H9 (cell line): Measurements from ENCODE around the gene FGF21. TPM values are rescaled to one million over a fixed set of nuclear protein-coding genes. Genes with fewer than 3 reads are reported as not detected.

Source experiments
- DNase-seq: peaks from one replicate; pipeline ENCODE4 v3.0.0-alpha.2; 2017
- H2AFZ ChIP-seq: one replicate; pipeline ENCODE4 v1.6.1; 2013; ENCODE audit warnings: mild to moderate bottlenecking, low read length, control low read depth, moderate library complexity
- H2AK5ac ChIP-seq: 2 replicates; pipeline ENCODE4 v1.6.1; 2013; ENCODE audit warnings: low read length, control low read depth, mixed read lengths; ENCODE audit not compliant: insufficient read length
- H2BK120ac ChIP-seq: one replicate; pipeline ENCODE4 v1.6.1; 2013; ENCODE audit warnings: low read depth, mild to moderate bottlenecking, low read length, control low read depth, inconsistent platforms; ENCODE audit not compliant: poor library complexity, severe bottlenecking
- H2BK12ac ChIP-seq: 2 replicates; pipeline ENCODE4 v1.6.1; 2013; ENCODE audit warnings: low read length, control low read depth, mixed read lengths, low read depth; ENCODE audit not compliant: insufficient read length
- H2BK15ac ChIP-seq: 2 replicates; pipeline ENCODE4 v1.6.1; 2013; ENCODE audit warnings: low read depth, low read length, control low read depth
- H2BK20ac ChIP-seq: one replicate; pipeline ENCODE4 v1.6.1; 2013; ENCODE audit warnings: low read depth, mild to moderate bottlenecking, low read length, control low read depth, inconsistent platforms; ENCODE audit not compliant: poor library complexity, severe bottlenecking
- H2BK5ac ChIP-seq: 2 replicates; pipeline ENCODE4 v1.6.1; 2013; ENCODE audit warnings: low read length, control low read depth, mixed read lengths; ENCODE audit not compliant: insufficient read length
- H3K14ac ChIP-seq: 2 replicates; pipeline ENCODE4 v1.6.1; 2013; ENCODE audit warnings: low read length, control low read depth; ENCODE audit not compliant: insufficient read depth
- H3K18ac ChIP-seq: 2 replicates; pipeline ENCODE4 v1.6.1; 2013; ENCODE audit warnings: low read depth, mild to moderate bottlenecking, mixed read lengths, low read length, control low read depth; ENCODE audit not compliant: insufficient read length
- H3K23ac ChIP-seq: 2 replicates; pipeline ENCODE4 v1.6.1; 2013; ENCODE audit warnings: low read length, control low read depth, mixed read lengths, low read depth; ENCODE audit not compliant: insufficient read length
- H3K23me2 ChIP-seq: 2 replicates; pipeline ENCODE4 v1.6.1; 2013; ENCODE audit warnings: low read depth, mild to moderate bottlenecking, mixed read lengths, low read length, control low read depth; ENCODE audit not compliant: insufficient read length, poor library complexity, severe bottlenecking
- H3K27ac ChIP-seq: 2 replicates; pipeline ENCODE4 v1.5.1; 2013; ENCODE audit warnings: low read length, control low read depth, mixed read lengths, low read depth; ENCODE audit not compliant: insufficient read length
- H3K27me3 ChIP-seq: 2 replicates; pipeline ENCODE4 v1.6.1; 2013; ENCODE audit warnings: low read length, control low read depth, inconsistent platforms; ENCODE audit not compliant: insufficient read depth
- H3K4ac ChIP-seq: 2 replicates; pipeline ENCODE4 v1.6.1; 2013; ENCODE audit warnings: low read depth, mild to moderate bottlenecking, control low read depth, inconsistent platforms, low read length, moderate library complexity
- H3K4me1 ChIP-seq: 2 replicates; pipeline ENCODE4 v1.6.1; 2013; ENCODE audit warnings: low read length, control low read depth, inconsistent platforms; ENCODE audit not compliant: insufficient read depth
- H3K4me2 ChIP-seq: 2 replicates; pipeline ENCODE4 v1.6.1; 2013; ENCODE audit warnings: low read length, control low read depth, mixed read lengths; ENCODE audit not compliant: insufficient read length, insufficient read depth
- H3K56ac ChIP-seq: 2 replicates; pipeline ENCODE4 v1.6.1; 2013; ENCODE audit warnings: low read depth, mild to moderate bottlenecking, mixed read lengths, low read length, control low read depth; ENCODE audit not compliant: insufficient read length
- H3K79me1 ChIP-seq: 2 replicates; pipeline ENCODE4 v1.6.1; 2013; ENCODE audit warnings: low read depth, mild to moderate bottlenecking, moderate library complexity, low read length, control low read depth, inconsistent platforms; ENCODE audit not compliant: insufficient read depth, poor library complexity, severe bottlenecking
- H3K79me2 ChIP-seq: 2 replicates; pipeline ENCODE4 v1.6.1; 2013; ENCODE audit warnings: low read length, control low read depth, inconsistent platforms; ENCODE audit not compliant: insufficient read depth
- H3K9ac ChIP-seq: 2 replicates; pipeline ENCODE4 v1.6.1; 2013; ENCODE audit warnings: low read length, control low read depth, mixed read lengths; ENCODE audit not compliant: insufficient read length; ENCODE audit errors: extremely low read depth
- H3K9me3 ChIP-seq: one replicate; pipeline ENCODE4 v1.6.1; 2013; ENCODE audit warnings: low read depth, low read length, inconsistent platforms; ENCODE audit not compliant: control insufficient read depth
- H3T11ph ChIP-seq: one replicate; pipeline ENCODE4 v1.6.1; 2013; ENCODE audit warnings: mild to moderate bottlenecking, low read length, control low read depth, inconsistent platforms
- H4K20me1 ChIP-seq: one replicate; pipeline ENCODE4 v1.6.1; 2013; ENCODE audit not compliant: control insufficient read depth, insufficient read length, insufficient read depth
- H4K5ac ChIP-seq: 2 replicates; pipeline ENCODE4 v1.6.1; 2013; ENCODE audit warnings: low read depth, mild to moderate bottlenecking, mixed read lengths, low read length, control low read depth; ENCODE audit not compliant: insufficient read length
- H4K8ac ChIP-seq: replicated peaks from 2 replicates; pipeline ENCODE4 v1.6.1; 2013; ENCODE audit warnings: low read length, control low read depth, mixed read lengths, low read depth; ENCODE audit not compliant: insufficient read length
- H4K91ac ChIP-seq: 2 replicates; pipeline ENCODE4 v1.6.1; 2013; ENCODE audit warnings: low read depth, mild to moderate bottlenecking, moderate library complexity, mixed read lengths, low read length, control low read depth; ENCODE audit not compliant: insufficient read length
- H3K27ac Mint-ChIP-seq, 3 experiments: 2 replicates in 2 of 3; 3 replicates in 1 of 3; pipeline ENCODE4 v1.8.0; 2020 to 2021; ENCODE audit warnings: mixed read lengths in 3 of 3, mild to moderate bottlenecking in 1 of 3, moderate library complexity in 1 of 3
- H3K27me3 Mint-ChIP-seq: 2 replicates; pipeline ENCODE4 v1.8.0; 2021; ENCODE audit warnings: low read depth, mild to moderate bottlenecking, moderate library complexity, mixed read lengths
- H3K36me3 Mint-ChIP-seq, 3 experiments: 2 replicates in 2 of 3; 3 replicates in 1 of 3; pipeline ENCODE4 v1.8.0; 2020 to 2021; ENCODE audit warnings: low read depth in 3 of 3, mixed read lengths in 3 of 3; ENCODE audit not compliant: insufficient read depth in 1 of 3
- H3K4me1 Mint-ChIP-seq, 2 experiments: 2 replicates each; pipeline ENCODE4 v1.8.0; 2020; ENCODE audit warnings: mixed read lengths in 2 of 2
- H3K4me3 Mint-ChIP-seq, 2 experiments: 2 replicates in 1 of 2; 3 replicates in 1 of 2; pipeline ENCODE4 v1.8.0; 2020 to 2021; ENCODE audit warnings: mild to moderate bottlenecking in 2 of 2, mixed read lengths in 2 of 2, moderate library complexity in 1 of 2
- H3K9me3 Mint-ChIP-seq, 2 experiments: 2 replicates in 1 of 2; 3 replicates in 1 of 2; pipeline ENCODE4 v1.8.0; 2020; ENCODE audit warnings: mild to moderate bottlenecking in 2 of 2, mixed read lengths in 2 of 2, moderate library complexity in 1 of 2
- CTCF ChIP-seq: fragments of 200-600 bp; sonication (generic); conservative IDR thresholded peaks from 3 replicates; pipeline ENCODE4 v1.8.0; 2021; ENCODE audit warnings: antibody characterized with exemption, mild to moderate bottlenecking
- WGBS: extraction: QIAGEN DNeasy Blood & Tissue Kit; methylation state at CpG from one replicate; pipeline ENCODE4 v1.1.7; 2013; ENCODE audit warnings: missing lambda C conversion rate, low lambda C conversion rate, mixed read lengths; ENCODE audit not compliant: insufficient read length; ENCODE audit errors: extremely low coverage; 5-methylcytosine and 5-hydroxymethylcytosine counted together
- total RNA-seq: library from RNA; stranded (reverse); gene quantifications from 2 replicates; pipeline ENCODE4 v1.2.1, GENCODE V29; 2021

The FGF21 gene
- total RNA-seq, 1 experiment from 2014 or later: 0.90 TPM

- H3K23me2 ChIP-seq: no peaks in the 10 kb centered on the region
- no CpG with 5 or more reads among the region's 2 CpGs for WGBS
These were observed 28.8 kb upstream of the FGF21 start for GRCh38 chr19:48726556-48726955.

More at GRCh38 chr19:48726556-48726955, 28.8 kb upstream of the FGF21 start:
- no peak overlapping the region for H3K14ac ChIP-seq
- H4K20me1 ChIP-seq: no peaks in the 10 kb centered on the region
- no peak overlapping the region for H3K56ac ChIP-seq
- H2AK5ac ChIP-seq: no peak overlapping the region
- no peaks in the 10 kb centered on the region for H3K79me2 ChIP-seq
- H3K23ac ChIP-seq: no peak overlapping the region
- H2BK5ac ChIP-seq: no peak overlapping the region
- no peak overlapping the region for H4K8ac ChIP-seq
- H2AFZ ChIP-seq: no peak overlapping the region
- Mint-ChIP-seq H3K4me3 (no peak overlapping the region), H3K4me1 (peaks cover 3 to 9% of the 10 kb centered on the region in 2 experiments), H3K36me3 (peaks cover 0 to 4% (median 4%) of the 10 kb centered on the region in 3 experiments; a peak in 3 of 7 replicates), H3K9me3 (no peaks in the 10 kb centered on the region), H3K27ac (no peak overlapping the region; a peak in 1 of 7 replicates), H3K27me3 (peaks cover 2% of the 10 kb centered on the region; the same call in 1 of the 2 replicates)
- no peak overlapping the region for H3K9ac ChIP-seq
- no peak for DNase-seq
- no peak overlapping the region for H4K5ac ChIP-seq
- H3K27me3 ChIP-seq: no peaks in the 10 kb centered on the region
- H2BK15ac ChIP-seq: no peak overlapping the region
- no peak overlapping the region for H2BK20ac ChIP-seq
- no peak overlapping the region for H3K4me2 ChIP-seq
- no peak overlapping the region for H2BK120ac ChIP-seq
- H3K79me1 ChIP-seq: no peaks in the 10 kb centered on the region
- H3K9me3 ChIP-seq: no peaks in the 10 kb centered on the region
- TF ChIP-seq CTCF: no peak
- no peak overlapping the region for H2BK12ac ChIP-seq
- no peak overlapping the region for H3K4ac ChIP-seq
- no peaks in the 10 kb centered on the region for H3K4me1 ChIP-seq
- no peak overlapping the region for H4K91ac ChIP-seq
- H3T11ph ChIP-seq: no peak overlapping the region
- H3K27ac ChIP-seq: no peak overlapping the region
- no peak overlapping the region for H3K18ac ChIP-seq
